Measurements from ENCODE around the gene TM7SF3. TPM values are rescaled to one million over a fixed set of nuclear protein-coding genes. Genes with fewer than 3 reads are reported as not detected.
A peak's percentile ranks its signal among the peaks of the same experiment; 100 is the strongest.

Gene TM7SF3, protein sequence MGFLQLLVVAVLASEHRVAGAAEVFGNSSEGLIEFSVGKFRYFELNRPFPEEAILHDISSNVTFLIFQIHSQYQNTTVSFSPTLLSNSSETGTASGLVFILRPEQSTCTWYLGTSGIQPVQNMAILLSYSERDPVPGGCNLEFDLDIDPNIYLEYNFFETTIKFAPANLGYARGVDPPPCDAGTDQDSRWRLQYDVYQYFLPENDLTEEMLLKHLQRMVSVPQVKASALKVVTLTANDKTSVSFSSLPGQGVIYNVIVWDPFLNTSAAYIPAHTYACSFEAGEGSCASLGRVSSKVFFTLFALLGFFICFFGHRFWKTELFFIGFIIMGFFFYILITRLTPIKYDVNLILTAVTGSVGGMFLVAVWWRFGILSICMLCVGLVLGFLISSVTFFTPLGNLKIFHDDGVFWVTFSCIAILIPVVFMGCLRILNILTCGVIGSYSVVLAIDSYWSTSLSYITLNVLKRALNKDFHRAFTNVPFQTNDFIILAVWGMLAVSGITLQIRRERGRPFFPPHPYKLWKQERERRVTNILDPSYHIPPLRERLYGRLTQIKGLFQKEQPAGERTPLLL
- 21.8 TPM for total RNA-seq
- 10 to 100 TPM; 59.2 to 68.2 (median 64.8) TPM for polyA plus RNA-seq

GRCh38 chr12:27014085-27014858 lies at the start of gene TM7SF3:
Gene TM7SF3, minus strand, starts transcription at chr12:27014384. Its CDS starts 216 bp downstream, at chr12:27014168.
- peaks cover 12% of the 10 kb centered on the region for H3K36me3 Mint-ChIP-seq
- H3K27ac Mint-ChIP-seq: peak within 1 kb of the TSS; percentile 95 to 96 (median 96)
- peak; percentile 93 to 94 for ATAC-seq (ENCODE audit: low read depth in 2 of 2)
- H3K9me3 Mint-ChIP-seq: no peaks in the 10 kb centered on the region
- Histone ChIP-seq H3K36me3 (ENCODE audit: control insufficient read depth, insufficient read depth, low read length) (no peaks in the 10 kb centered on the region), H3K4me1 (ENCODE audit: control insufficient read depth, insufficient read depth, low read length, poor library complexity, severe bottlenecking) (peaks cover 42% of the 10 kb centered on the region), H3K27me3 (ENCODE audit: control insufficient read depth, insufficient read depth, low read length) (no peaks in the 10 kb centered on the region), H3K4me3 (ENCODE audit: low read depth, low read length) (peak within 1 kb of the TSS; percentile 93), H3K9me3 (ENCODE audit: control insufficient read depth in 2 of 2, low read length in 2 of 2) (no peaks in the 10 kb centered on the region), H3K27ac (ENCODE audit: insufficient read depth, low read length, poor library complexity, severe bottlenecking) (peak within 1 kb of the TSS; percentile 97)
- peaks cover 33 to 58% (median 48%) of the 10 kb centered on the region in 4 donors for H3K4me1 Mint-ChIP-seq
- DNase-seq: peak; percentile 95 to 97 (median 96)
- peak within 1 kb of the TSS; percentile 90 to 97 (median 94) for H3K4me3 Mint-ChIP-seq
- no peaks in the 10 kb centered on the region for H3K27me3 Mint-ChIP-seq

GRCh38 chr12:27063250-27063851 lies 49.2 kb upstream of the TM7SF3 start:
- H3K36me3 Mint-ChIP-seq: peaks cover 46% of the 10 kb centered on the region
- ATAC-seq (ENCODE audit: low read depth in 2 of 2) (no peak), DNase-seq (no peak)
- Histone ChIP-seq H3K36me3 (ENCODE audit: control insufficient read depth, insufficient read depth, low read length) (no peaks in the 10 kb centered on the region), H3K27ac (ENCODE audit: insufficient read depth, low read length, poor library complexity, severe bottlenecking) (no peak overlapping the region), H3K9me3 (ENCODE audit: control insufficient read depth in 2 of 2, low read length in 2 of 2) (peaks cover 0 to 2% of the 10 kb centered on the region in 2 experiments), H3K4me3 (ENCODE audit: low read depth, low read length) (no peak overlapping the region), H3K4me1 (ENCODE audit: control insufficient read depth, insufficient read depth, low read length, poor library complexity, severe bottlenecking) (no peaks in the 10 kb centered on the region), H3K27me3 (ENCODE audit: control insufficient read depth, insufficient read depth, low read length) (no peaks in the 10 kb centered on the region)
- H3K9me3 Mint-ChIP-seq: peaks cover 0 to 6% (median 2%) of the 10 kb centered on the region in 7 donors
- no peaks in the 10 kb centered on the region for H3K4me1 Mint-ChIP-seq
- peak overlapping the region in 1 of 4 donors; percentile 70 for H3K4me3 Mint-ChIP-seq
- no peaks in the 10 kb centered on the region for H3K27me3 Mint-ChIP-seq
- peak overlapping the region in 1 of 3 donors; percentile 32 for H3K27ac Mint-ChIP-seq

- no peaks in the 10 kb centered on the region for H3K36me3 ChIP-seq (ENCODE audit: control insufficient read depth, insufficient read depth, low read length)
- H3K4me1 ChIP-seq (ENCODE audit: control insufficient read depth, insufficient read depth, low read length, poor library complexity, severe bottlenecking): no peaks in the 10 kb centered on the region
- Mint-ChIP-seq H3K9me3 (peaks cover 0 to 6% (median 2%) of the 10 kb centered on the region in 7 donors), H3K36me3 (peaks cover 30% of the 10 kb centered on the region), H3K27me3 (no peaks in the 10 kb centered on the region), H3K27ac (no peak overlapping the region), H3K4me3 (no peak overlapping the region), H3K4me1 (no peaks in the 10 kb centered on the region)
- no peak overlapping the region for H3K4me3 ChIP-seq (ENCODE audit: low read depth, low read length)
- ATAC-seq (ENCODE audit: low read depth in 2 of 2): no peak
- H3K27me3 ChIP-seq (ENCODE audit: control insufficient read depth, insufficient read depth, low read length): no peaks in the 10 kb centered on the region
- peaks cover 0 to 2% of the 10 kb centered on the region in 2 experiments for H3K9me3 ChIP-seq (ENCODE audit: control insufficient read depth in 2 of 2, low read length in 2 of 2)
- DNase-seq: no peak
- H3K27ac ChIP-seq (ENCODE audit: insufficient read depth, low read length, poor library complexity, severe bottlenecking): no peak overlapping the region
Measured at GRCh38 chr12:27061317-27061716, 47.1 kb upstream of the TM7SF3 start.

DNA sequence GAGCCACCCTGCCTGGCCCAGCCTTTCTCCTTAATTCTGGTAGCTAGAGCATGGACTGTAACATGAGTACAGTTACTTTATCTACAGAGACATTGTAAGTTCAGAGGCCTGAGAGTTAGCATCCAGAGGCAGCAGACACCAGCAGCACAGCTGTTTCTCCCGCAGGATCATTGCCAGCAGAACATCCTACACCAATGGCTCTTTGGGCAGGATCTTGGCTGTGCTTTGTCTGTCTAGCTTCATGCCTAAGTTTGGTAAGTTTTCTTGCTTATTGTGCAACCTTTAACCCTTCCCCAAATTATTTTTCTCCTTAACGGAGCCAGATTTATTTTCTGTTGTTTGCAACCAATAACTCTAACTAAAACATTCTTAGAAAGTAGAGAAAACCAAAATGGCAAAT lies 46.6 kb upstream of the TM7SF3 start:
- H3K36me3 ChIP-seq (ENCODE audit: control insufficient read depth, insufficient read depth, low read length): no peaks in the 10 kb centered on the region
- ATAC-seq (ENCODE audit: low read depth in 2 of 2) (no peak), DNase-seq (no peak)
- H3K4me3 ChIP-seq (ENCODE audit: low read depth, low read length): no peak overlapping the region
- H3K4me1 ChIP-seq (ENCODE audit: control insufficient read depth, insufficient read depth, low read length, poor library complexity, severe bottlenecking): no peaks in the 10 kb centered on the region
- no peak overlapping the region for H3K27ac ChIP-seq (ENCODE audit: insufficient read depth, low read length, poor library complexity, severe bottlenecking)
- peaks cover 28% of the 10 kb centered on the region for H3K36me3 Mint-ChIP-seq
- peaks cover 0 to 6% (median 2%) of the 10 kb centered on the region in 7 donors for H3K9me3 Mint-ChIP-seq
- no peak overlapping the region for H3K4me3 Mint-ChIP-seq
- H3K4me1 Mint-ChIP-seq: no peaks in the 10 kb centered on the region
- H3K9me3 ChIP-seq (ENCODE audit: control insufficient read depth in 2 of 2, low read length in 2 of 2): peaks cover 0 to 2% of the 10 kb centered on the region in 2 experiments
- H3K27me3 ChIP-seq (ENCODE audit: control insufficient read depth, insufficient read depth, low read length): no peaks in the 10 kb centered on the region
- no peaks in the 10 kb centered on the region for H3K27me3 Mint-ChIP-seq
- H3K27ac Mint-ChIP-seq: no peak overlapping the region

GRCh38 chr12:27057543-27057942 lies 43.4 kb upstream of the TM7SF3 start:
- Mint-ChIP-seq H3K27me3 (no peaks in the 10 kb centered on the region), H3K4me3 (no peak overlapping the region), H3K27ac (no peak overlapping the region), H3K36me3 (peaks cover 24% of the 10 kb centered on the region), H3K9me3 (peaks cover 0 to 5% (median 3%) of the 10 kb centered on the region in 7 donors), H3K4me1 (no peaks in the 10 kb centered on the region)
- ATAC-seq (ENCODE audit: low read depth in 2 of 2): no peak
- Histone ChIP-seq H3K36me3 (ENCODE audit: control insufficient read depth, insufficient read depth, low read length) (no peaks in the 10 kb centered on the region), H3K27me3 (ENCODE audit: control insufficient read depth, insufficient read depth, low read length) (no peaks in the 10 kb centered on the region), H3K9me3 (ENCODE audit: control insufficient read depth in 2 of 2, low read length in 2 of 2) (peaks cover 0 to 2% of the 10 kb centered on the region in 2 experiments), H3K4me3 (ENCODE audit: low read depth, low read length) (no peak overlapping the region), H3K4me1 (ENCODE audit: control insufficient read depth, insufficient read depth, low read length, poor library complexity, severe bottlenecking) (no peaks in the 10 kb centered on the region), H3K27ac (ENCODE audit: insufficient read depth, low read length, poor library complexity, severe bottlenecking) (no peak overlapping the region)
- DNase-seq: no peak

DNA sequence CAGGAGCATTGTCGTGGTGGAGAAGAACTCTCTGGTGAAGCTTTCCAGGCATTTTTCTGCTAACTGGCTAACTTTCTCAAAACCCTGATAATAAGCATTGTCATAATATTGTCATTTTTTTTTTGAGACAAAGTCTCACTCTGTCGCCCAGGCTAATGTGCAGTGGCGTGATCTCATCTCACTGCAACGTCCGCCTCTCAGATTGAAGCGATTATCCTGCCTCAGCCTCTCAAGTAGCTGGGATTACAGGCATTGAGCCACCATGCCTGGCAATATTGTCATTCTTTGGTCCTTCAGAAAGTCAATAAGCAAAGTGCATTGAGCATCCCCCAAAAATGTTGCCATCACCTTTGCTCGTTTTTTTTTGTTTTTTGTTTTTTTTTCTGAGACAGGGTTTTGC lies 41.8 kb upstream of the TM7SF3 start:
- DNase-seq: no peak
- Histone ChIP-seq H3K4me3 (ENCODE audit: low read depth, low read length) (no peak overlapping the region), H3K36me3 (ENCODE audit: control insufficient read depth, insufficient read depth, low read length) (no peaks in the 10 kb centered on the region), H3K9me3 (ENCODE audit: control insufficient read depth in 2 of 2, low read length in 2 of 2) (no peaks in the 10 kb centered on the region), H3K27ac (ENCODE audit: insufficient read depth, low read length, poor library complexity, severe bottlenecking) (no peak overlapping the region), H3K4me1 (ENCODE audit: control insufficient read depth, insufficient read depth, low read length, poor library complexity, severe bottlenecking) (no peaks in the 10 kb centered on the region), H3K27me3 (ENCODE audit: control insufficient read depth, insufficient read depth, low read length) (no peaks in the 10 kb centered on the region)
- Mint-ChIP-seq H3K9me3 (peaks cover 0 to 3% (median 0%) of the 10 kb centered on the region in 7 donors), H3K4me1 (peaks cover 0 to 6% (median 2%) of the 10 kb centered on the region in 4 donors), H3K27ac (no peak overlapping the region), H3K4me3 (no peak overlapping the region), H3K36me3 (peaks cover 24% of the 10 kb centered on the region), H3K27me3 (no peaks in the 10 kb centered on the region)
- ATAC-seq (ENCODE audit: low read depth in 2 of 2): no peak

- H3K9me3 ChIP-seq (ENCODE audit: control insufficient read depth in 2 of 2, low read length in 2 of 2): no peaks in the 10 kb centered on the region
- no peaks in the 10 kb centered on the region for H3K4me1 ChIP-seq (ENCODE audit: control insufficient read depth, insufficient read depth, low read length, poor library complexity, severe bottlenecking)
- no peak for ATAC-seq (ENCODE audit: low read depth in 2 of 2)
- no peaks in the 10 kb centered on the region for H3K27me3 Mint-ChIP-seq
- H3K27me3 ChIP-seq (ENCODE audit: control insufficient read depth, insufficient read depth, low read length): no peaks in the 10 kb centered on the region
- H3K36me3 Mint-ChIP-seq: peaks cover 20% of the 10 kb centered on the region
- no peak overlapping the region for H3K4me3 ChIP-seq (ENCODE audit: low read depth, low read length)
- peaks cover 0 to 6% (median 2%) of the 10 kb centered on the region in 4 donors for H3K4me1 Mint-ChIP-seq
- H3K27ac ChIP-seq (ENCODE audit: insufficient read depth, low read length, poor library complexity, severe bottlenecking): no peak overlapping the region
- DNase-seq: no peak
- H3K36me3 ChIP-seq (ENCODE audit: control insufficient read depth, insufficient read depth, low read length): no peaks in the 10 kb centered on the region
- H3K27ac Mint-ChIP-seq: no peak overlapping the region
- H3K9me3 Mint-ChIP-seq: peaks cover 0 to 3% (median 0%) of the 10 kb centered on the region in 7 donors
- H3K4me3 Mint-ChIP-seq: no peak overlapping the region
Measured at GRCh38 chr12:27052742-27053141, 38.6 kb upstream of the TM7SF3 start.

Data from CD4-positive, CD25-positive, alpha-beta regulatory T cell (primary cell).